SU-DHL-6 (cell line): ENCODE data around the gene AHDC1.

ENCODE experiments used
- EZH2phosphoT487 ChIP-seq: fragments of 200-600 bp; sonication (generic), shearing (Covaris generic); conservative IDR thresholded peaks from 2 replicates; pipeline ENCODE4 v1.6.1; 2018; ENCODE audit warnings: mild to moderate bottlenecking, antibody characterized with exemption, low read length, moderate library complexity, mixed read lengths
- TF ChIP-seq, protein P1 (sequence below): fragments of 200-600 bp; sonication (generic); IDR thresholded peaks from one replicate; pipeline ENCODE4 v1.5.1; 2017; ENCODE audit warnings: antibody characterized with exemption, mild to moderate bottlenecking, low read length, moderate library complexity; ENCODE audit not compliant: insufficient read depth, poor library complexity, severe bottlenecking

GRCh38 chr1:27527223-27527889 lies 76.6 kb downstream of the AHDC1 start:
- TF ChIP-seq, protein P1, sequence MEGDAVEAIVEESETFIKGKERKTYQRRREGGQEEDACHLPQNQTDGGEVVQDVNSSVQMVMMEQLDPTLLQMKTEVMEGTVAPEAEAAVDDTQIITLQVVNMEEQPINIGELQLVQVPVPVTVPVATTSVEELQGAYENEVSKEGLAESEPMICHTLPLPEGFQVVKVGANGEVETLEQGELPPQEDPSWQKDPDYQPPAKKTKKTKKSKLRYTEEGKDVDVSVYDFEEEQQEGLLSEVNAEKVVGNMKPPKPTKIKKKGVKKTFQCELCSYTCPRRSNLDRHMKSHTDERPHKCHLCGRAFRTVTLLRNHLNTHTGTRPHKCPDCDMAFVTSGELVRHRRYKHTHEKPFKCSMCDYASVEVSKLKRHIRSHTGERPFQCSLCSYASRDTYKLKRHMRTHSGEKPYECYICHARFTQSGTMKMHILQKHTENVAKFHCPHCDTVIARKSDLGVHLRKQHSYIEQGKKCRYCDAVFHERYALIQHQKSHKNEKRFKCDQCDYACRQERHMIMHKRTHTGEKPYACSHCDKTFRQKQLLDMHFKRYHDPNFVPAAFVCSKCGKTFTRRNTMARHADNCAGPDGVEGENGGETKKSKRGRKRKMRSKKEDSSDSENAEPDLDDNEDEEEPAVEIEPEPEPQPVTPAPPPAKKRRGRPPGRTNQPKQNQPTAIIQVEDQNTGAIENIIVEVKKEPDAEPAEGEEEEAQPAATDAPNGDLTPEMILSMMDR = no peak
- no peak for TF ChIP-seq EZH2phosphoT487
